H1 (cell line): Measurements from ENCODE around the gene NFXL1. TPM values are rescaled to one million over a fixed set of nuclear protein-coding genes. Genes with fewer than 3 reads are reported as not detected.

ENCODE experiments used
- CTCF ChIA-PET: fragments of 300-600 bp; sonication (Branson Sonifier 250); formaldehyde crosslinking; loops from one replicate; lab custom pipeline; 2021; ENCODE audit not compliant: partially characterized antibody; lab: Charles Lee
- POLR2A ChIA-PET: fragments of 300-600 bp; sonication (Branson Sonifier 250); formaldehyde crosslinking; loops from one replicate; lab custom pipeline; 2021; ENCODE audit warnings: inconsistent platforms; ENCODE audit not compliant: partially characterized antibody; lab: Charles Lee
- DNase-seq, 2 experiments: peaks; one replicate each; pipeline versions ENCODE4 v3.0.0 to v3.0.0-alpha.2; 2010 to 2022; ENCODE audit warnings: low spot score in 2 of 2, low read depth in 1 of 2, mixed read lengths in 1 of 2
- FAIRE-seq: peaks from 2 replicates; lab custom pipeline; 2011; peaks lifted over from hg19 to GRCh38; lab: Jason Lieb, UNC
- H2AFZ ChIP-seq: 2 replicates; pipeline ENCODE4 v1.8.1; 2012; ENCODE audit warnings: low read length, inconsistent platforms
- H2AK5ac ChIP-seq: 2 replicates; pipeline ENCODE4 v1.6.1; 2013; ENCODE audit warnings: low read depth, low read length
- H2BK120ac ChIP-seq: replicated peaks from 2 replicates; pipeline ENCODE3; 2013; ENCODE audit warnings: low read depth, low read length, inconsistent platforms
- H2BK12ac ChIP-seq: 2 replicates; pipeline ENCODE4 v1.6.1; 2013; ENCODE audit warnings: low read depth, low read length
- H2BK15ac ChIP-seq: 2 replicates; pipeline ENCODE4 v1.6.1; 2013; ENCODE audit warnings: low read length
- H2BK20ac ChIP-seq: 2 replicates; pipeline ENCODE4 v1.6.1; 2013; ENCODE audit warnings: low read length
- H2BK5ac ChIP-seq: 2 replicates; pipeline ENCODE4 v1.6.1; 2013; ENCODE audit warnings: low read depth, low read length
- H3K14ac ChIP-seq: 2 replicates; pipeline ENCODE4 v1.6.1; 2013; ENCODE audit warnings: inconsistent platforms; ENCODE audit not compliant: insufficient read length
- H3K18ac ChIP-seq: 2 replicates; pipeline ENCODE4 v1.6.1; 2013; ENCODE audit warnings: low read length; ENCODE audit errors: extremely low read depth
- H3K23ac ChIP-seq: 2 replicates; pipeline ENCODE4 v1.6.1; 2013; ENCODE audit warnings: inconsistent platforms; ENCODE audit not compliant: insufficient read length
- H3K23me2 ChIP-seq: 2 replicates; pipeline ENCODE4 v1.6.1; 2013; ENCODE audit warnings: low read depth, low read length
- H3K27ac ChIP-seq: 2 replicates; pipeline ENCODE4 v1.6.1; 2011; ENCODE audit warnings: low read depth, low read length, inconsistent platforms
- H3K27me3 ChIP-seq, 4 experiments: replicated peaks in 1 of 4; 1 replicate in 1 of 4; 2 replicates in 3 of 4; pipeline versions ENCODE4 v1.6.1 to v1.8.1; 2011 to 2013; ENCODE audit warnings: low read length in 3 of 4, mild to moderate bottlenecking in 3 of 4, inconsistent platforms in 2 of 4, mixed read lengths in 2 of 4, moderate library complexity in 1 of 4; ENCODE audit not compliant: control insufficient read depth in 3 of 4, insufficient read depth in 3 of 4; ENCODE audit errors: extremely low read depth in 1 of 4
- H3K36me3 ChIP-seq, 4 experiments: 2 replicates each; pipeline versions ENCODE4 v1.6.1 to v1.8.1; 2011 to 2013; ENCODE audit warnings: mild to moderate bottlenecking in 4 of 4, low read length in 3 of 4, moderate library complexity in 2 of 4, control low read depth in 1 of 4, inconsistent platforms in 1 of 4; ENCODE audit not compliant: insufficient read depth in 4 of 4, control insufficient read depth in 2 of 4
- H3K4ac ChIP-seq: replicated peaks from 2 replicates; pipeline ENCODE3; 2013; ENCODE audit warnings: low read length, low read depth, mixed read lengths, inconsistent platforms; ENCODE audit not compliant: insufficient read length
- H3K4me1 ChIP-seq, 4 experiments: replicated peaks in 1 of 4; 1 replicate in 1 of 4; 2 replicates in 3 of 4; pipeline versions ENCODE4 v1.6.1 to v1.8.1; 2011 to 2013; ENCODE audit warnings: low read length in 3 of 4, inconsistent platforms in 2 of 4, mixed read lengths in 1 of 4; ENCODE audit not compliant: insufficient read depth in 4 of 4, control insufficient read depth in 3 of 4
- H3K4me2 ChIP-seq, 2 experiments: 2 replicates each; pipeline versions ENCODE4 v1.6.1 to v1.8.1; 2011 to 2013; ENCODE audit warnings: low read depth in 2 of 2, low read length in 2 of 2, control low read depth in 1 of 2, inconsistent platforms in 1 of 2, mild to moderate bottlenecking in 1 of 2; ENCODE audit not compliant: insufficient read depth in 1 of 2
- H3K4me3 ChIP-seq, 4 experiments: fragments of 200-600, 300-600 bp in 1 of 4; sonication (generic), shearing (Covaris generic), sonication (Bioruptor Twin) in 1 of 4; 2 replicates each; pipeline versions ENCODE4 v1.5.1 to v1.8.1; 2011 to 2016; ENCODE audit warnings: low read length in 4 of 4, low read depth in 3 of 4, control low read depth in 2 of 4, inconsistent platforms in 2 of 4, mild to moderate bottlenecking in 2 of 4, mixed read lengths in 1 of 4, moderate library complexity in 1 of 4; ENCODE audit not compliant: insufficient read depth in 2 of 4; ENCODE audit errors: extremely low read depth in 1 of 4
- H3K56ac ChIP-seq: replicated peaks from 2 replicates; pipeline ENCODE3; 2013; ENCODE audit warnings: low read depth, mild to moderate bottlenecking, mixed read lengths, low read length, inconsistent platforms; ENCODE audit not compliant: insufficient read length
- H3K79me1 ChIP-seq: 2 replicates; pipeline ENCODE4 v1.6.1; 2013; ENCODE audit warnings: low read depth, low read length, control low read depth
- H3K79me2 ChIP-seq, 2 experiments: 2 replicates each; pipeline versions ENCODE4 v1.6.1 to v1.8.1; 2012 to 2013; ENCODE audit warnings: low read length in 2 of 2, mild to moderate bottlenecking in 2 of 2, inconsistent platforms in 1 of 2; ENCODE audit not compliant: insufficient read depth in 2 of 2, control insufficient read depth in 1 of 2
- H3K9ac ChIP-seq, 4 experiments: replicated peaks in 1 of 4; 1 replicate in 1 of 4; 2 replicates in 3 of 4; pipeline versions ENCODE4 v1.6.1 to v1.8.1; 2011 to 2013; ENCODE audit warnings: low read depth in 3 of 4, low read length in 3 of 4, control low read depth in 2 of 4, mild to moderate bottlenecking in 2 of 4, moderate library complexity in 2 of 4, inconsistent platforms in 1 of 4; ENCODE audit errors: extremely low read depth in 1 of 4
- H3K9me3 ChIP-seq, 2 experiments: 2 replicates each; pipeline versions ENCODE4 v1.6.1 to v1.8.1; 2012 to 2013; ENCODE audit warnings: mild to moderate bottlenecking in 2 of 2, moderate library complexity in 2 of 2, control low read depth in 1 of 2, inconsistent platforms in 1 of 2, low read depth in 1 of 2, low read length in 1 of 2, mixed read lengths in 1 of 2; ENCODE audit not compliant: insufficient read depth in 2 of 2
- H4K20me1 ChIP-seq, 2 experiments: replicated peaks in 1 of 2; 2 replicates each; pipeline versions ENCODE3 to v1.8.1; 2011 to 2013; ENCODE audit warnings: inconsistent platforms in 2 of 2, low read length in 2 of 2, mild to moderate bottlenecking in 1 of 2; ENCODE audit not compliant: insufficient read depth in 2 of 2, control insufficient read depth in 1 of 2
- H4K5ac ChIP-seq: 2 replicates; pipeline ENCODE4 v1.6.1; 2013; ENCODE audit warnings: low read length, low read depth, mixed read lengths, inconsistent platforms; ENCODE audit not compliant: insufficient read length
- H4K8ac ChIP-seq: 2 replicates; pipeline ENCODE4 v1.8.0; 2013; ENCODE audit warnings: mild to moderate bottlenecking, moderate library complexity, low read length, inconsistent platforms; ENCODE audit not compliant: insufficient read depth; ENCODE audit errors: extremely low read depth
- H4K91ac ChIP-seq: replicated peaks from 2 replicates; pipeline ENCODE3; 2013; ENCODE audit warnings: low read length, mixed read lengths, inconsistent platforms; ENCODE audit not compliant: insufficient read length
- BACH1 ChIP-seq: IDR thresholded peaks from 2 replicates; pipeline ENCODE4 v1.6.1; 2012; ENCODE audit warnings: low read length, improper control_type of control experiment
- BCL11A ChIP-seq, 2 experiments: IDR thresholded peaks; one replicate each; pipeline ENCODE4 v1.6.1; 2011; ENCODE audit warnings: low read depth in 2 of 2, low read length in 2 of 2, mild to moderate bottlenecking in 2 of 2
- BRCA1 ChIP-seq: IDR thresholded peaks from 2 replicates; pipeline ENCODE4 v1.6.1; 2012; ENCODE audit warnings: low read depth, low read length, improper control_type of control experiment
- EZH2 ChIP-seq: fragments of 200-600 bp; sonication (generic); IDR thresholded peaks from 2 replicates; pipeline ENCODE4 v1.7.1; 2012; ENCODE audit warnings: low read depth, mild to moderate bottlenecking, moderate library complexity, low read length, inconsistent platforms; ENCODE audit not compliant: severe bottlenecking
- GABPA ChIP-seq: IDR thresholded peaks from 2 replicates; pipeline ENCODE4 v1.6.1; 2011; ENCODE audit warnings: mild to moderate bottlenecking, low read length, moderate library complexity, borderline replicate concordance; ENCODE audit not compliant: insufficient read depth
- HDAC6 ChIP-seq: IDR thresholded peaks from one replicate; pipeline ENCODE4 v1.7.1; 2012; ENCODE audit warnings: low read depth, mild to moderate bottlenecking, inconsistent platforms, low read length, moderate library complexity
- MAFK ChIP-seq: IDR thresholded peaks from 2 replicates; pipeline ENCODE4 v1.6.1; 2012; ENCODE audit warnings: low read depth, mild to moderate bottlenecking, improper control_type of control experiment, low read length
- PHF8 ChIP-seq: fragments of 200-600 bp; sonication (generic); conservative IDR thresholded peaks from 2 replicates; pipeline ENCODE4 v1.7.1; 2012; ENCODE audit warnings: low read depth, mild to moderate bottlenecking, inconsistent platforms, low read length, moderate library complexity
- POLR2A ChIP-seq, 2 experiments: IDR thresholded peaks; 1 replicate in 1 of 2; 2 replicates in 1 of 2; pipeline ENCODE4 v1.6.1; 2011; ENCODE audit warnings: low read depth in 2 of 2, low read length in 2 of 2, mild to moderate bottlenecking in 2 of 2; ENCODE audit errors: control extremely low read depth in 1 of 2
- SIX5 ChIP-seq: IDR thresholded peaks from 2 replicates; pipeline ENCODE4 v1.6.1; 2011; ENCODE audit warnings: mild to moderate bottlenecking, low read depth, low read length
- ZNF274 ChIP-seq: IDR thresholded peaks from 2 replicates; pipeline ENCODE4 v1.7.0; 2012; ENCODE audit warnings: low read length, borderline replicate concordance; ENCODE audit errors: extremely low read depth
- WGBS, 2 experiments: shearing (Covaris generic) in 1 of 2; methylation state at CpG; one replicate each; pipeline versions ENCODE4 v1.1.6 to v1.1.7; 2013 to 2015; ENCODE audit warnings: low lambda C conversion rate in 2 of 2, mixed read lengths in 2 of 2, inconsistent platforms in 1 of 2, low coverage in 1 of 2, missing lambda C conversion rate in 1 of 2; ENCODE audit not compliant: insufficient replicate concordance in 2 of 2, insufficient coverage in 1 of 2, insufficient read length in 1 of 2; ENCODE audit errors: extremely low coverage in 1 of 2, missing lambda C conversion rate in 1 of 2; 5-methylcytosine and 5-hydroxymethylcytosine counted together
- polyA plus RNA-seq, 7 experiments: library from polyadenylated mRNA; depleted of rRNA in 3 of 7; stranded (reverse) in 5 of 7; unstranded in 2 of 7; fragments of >200 nt in 5 of 7; fragments of 200-250 nt in 2 of 7; gene quantifications; 1 replicate in 5 of 7; 2 replicates in 1 of 7; 4 replicates in 1 of 7; pipeline versions ENCODE4 v1.2.1 to v1.2.3, GENCODE V29; 2011 to 2013; ENCODE audit warnings: missing spikeins in 2 of 7, mixed read lengths in 2 of 7
- total RNA-seq: library from RNA; stranded (reverse); fragmentation: NEBNext Ultra II Directional; extraction: Animal tissue kit (Norgen Biotek cat#: 25700); gene quantifications from 2 replicates; pipeline ENCODE4 v1.2.1, GENCODE V29; 2021
- TF ChIP-seq, protein P1 (sequence below): IDR thresholded peaks from 2 replicates; pipeline ENCODE4 v1.6.1; 2011; ENCODE audit warnings: low read depth, mild to moderate bottlenecking, low read length; ENCODE audit not compliant: insufficient read depth

The NFXL1 gene
- total and polyA plus RNA-seq, 2 of the 8 experiments (the other 6 are each of a cell fraction or from before 2014, with no cell fraction given), result 10.0 to 29.5 TPM

DNA sequence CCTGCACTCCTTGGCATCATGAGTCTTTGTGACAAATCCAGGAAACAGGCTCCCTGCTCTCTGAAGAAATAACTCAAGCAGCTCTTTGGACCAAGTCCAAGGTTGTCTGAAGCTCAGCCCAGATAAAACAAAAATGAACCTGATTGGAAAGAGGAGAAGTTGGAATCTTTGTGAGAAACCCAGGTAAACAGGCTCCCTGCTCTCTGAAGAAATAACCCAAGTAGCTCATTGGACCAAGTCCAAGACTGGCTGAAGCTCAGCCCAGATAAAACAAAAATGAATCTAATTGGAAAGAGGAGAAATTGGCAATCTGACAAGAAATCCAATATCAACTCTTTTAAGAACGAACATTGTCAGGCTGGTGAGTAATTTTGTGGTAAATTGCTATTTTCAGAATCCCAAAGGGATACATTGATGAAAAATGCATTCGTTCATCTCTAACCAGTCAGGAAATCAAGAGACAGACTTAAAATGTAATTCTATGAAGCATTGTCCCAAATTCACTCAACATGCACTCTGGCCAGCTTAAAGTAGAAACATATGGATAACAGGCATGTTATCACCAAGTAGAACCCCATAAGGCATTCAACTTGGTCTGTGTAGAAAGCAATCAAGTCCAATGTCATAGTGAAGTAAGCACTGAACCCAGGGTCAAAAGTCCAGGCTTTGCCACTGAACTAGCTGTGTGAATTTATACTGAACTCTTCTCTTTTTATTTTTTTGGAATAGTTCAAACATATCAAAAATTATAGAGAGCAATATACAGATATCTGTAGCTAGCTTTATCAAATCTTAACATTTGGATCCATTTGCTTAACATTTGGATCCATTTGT lies 16.8 kb upstream of the NFXL1 start:
- H3K79me1 ChIP-seq, result no peaks in the 10 kb centered on the region
- no peak overlapping the region for H2BK5ac ChIP-seq
- no peak overlapping the region for H3K23ac ChIP-seq
- H2AFZ ChIP-seq, result no peak overlapping the region
- DNase-seq, result no peak
- POLR2A ChIA-PET, result no interaction called here
- no peak overlapping the region for H3K27ac ChIP-seq
- H4K5ac ChIP-seq, result no peak overlapping the region
- H3K56ac ChIP-seq, result no peak overlapping the region
- 86% methylated on average over 2 of the region's 2 CpGs; no CpG with 5 or more reads in 1 of the 2 experiments for WGBS, 2 experiments
- H3K79me2 ChIP-seq, result no peaks in the 10 kb centered on the region
- H2BK12ac ChIP-seq, result no peak overlapping the region
- no peak overlapping the region for H3K4me3 ChIP-seq
- no peak for FAIRE-seq
- no peak overlapping the region for H2BK120ac ChIP-seq
- H2BK15ac ChIP-seq, result no peak overlapping the region
- CTCF ChIA-PET, result interaction anchor here (0.6 to 1.1 kb wide), 5 partner anchors 9 to 668 kb away, joined by 3 to 4 read pairs (median 4); no protein-coding TSS in a partner anchor
- no peak overlapping the region for H3K18ac ChIP-seq
- no peak overlapping the region for H2BK20ac ChIP-seq
- H3K36me3 ChIP-seq, result no peaks in the 10 kb centered on the region
- no peak overlapping the region for H3K9ac ChIP-seq
- no peaks in the 10 kb centered on the region for H4K20me1 ChIP-seq
- no peaks in the 10 kb centered on the region for H3K27me3 ChIP-seq
- peaks cover 2% of the 10 kb centered on the region; the same call in 1 of the 2 replicates for H3K23me2 ChIP-seq
- H3K4me1 ChIP-seq, result peaks cover 0 to 2% (median 0%) of the 10 kb centered on the region in 4 experiments; a peak in 1 of 7 replicates
- H4K8ac ChIP-seq, result no peak overlapping the region
- H2AK5ac ChIP-seq, result no peak overlapping the region
- no peak overlapping the region for H3K4ac ChIP-seq
- H4K91ac ChIP-seq, result no peak overlapping the region
- no peak overlapping the region for H3K4me2 ChIP-seq
- no peaks in the 10 kb centered on the region for H3K9me3 ChIP-seq
- no peak overlapping the region for H3K14ac ChIP-seq
- no peak for TF ChIP-seq MAFK
- TF ChIP-seq BACH1, result no peak
- no peak for TF ChIP-seq PHF8
- TF ChIP-seq BRCA1, result no peak
- no peak for TF ChIP-seq SIX5
- no peak for TF ChIP-seq EZH2
- TF ChIP-seq BCL11A (IDR thresholded peaks at IDR 0.05; ENCODE audit: low read depth in 2 of 2, low read length in 2 of 2), result no peak
- TF ChIP-seq ZNF274, result no peak
- no peak for TF ChIP-seq GABPA
- TF ChIP-seq POLR2A (IDR thresholded peaks at IDR 0.05; ENCODE audit: control extremely low read depth in 1 of 2, low read depth in 2 of 2, low read length in 2 of 2), result no peak
- TF ChIP-seq, protein P1, sequence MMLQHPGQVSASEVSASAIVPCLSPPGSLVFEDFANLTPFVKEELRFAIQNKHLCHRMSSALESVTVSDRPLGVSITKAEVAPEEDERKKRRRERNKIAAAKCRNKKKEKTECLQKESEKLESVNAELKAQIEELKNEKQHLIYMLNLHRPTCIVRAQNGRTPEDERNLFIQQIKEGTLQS, result no peak
- TF ChIP-seq HDAC6, result no peak
